Activated T-helper 9 cell treated with anti-CD3 and anti-CD28 coated beads, Interleukin-2, amount 50 U/mL, for 16 hours (primary cell): Measurements from ENCODE around the gene ZNRD2.
"Not testable (repeated sequence)": the region's sequence is repeated elsewhere in the genome, so short reads cannot be mapped to it uniquely, and the experiment has no call there.

Source experiments
- DNase-seq: peaks from one replicate; pipeline ENCODE4 v3.0.0-alpha.2; 2020; ENCODE audit warnings: low read depth

The ZNRD2 gene

GRCh38 chr11:65569973-65570918 is at the start of gene ZNRD2:
ZNRD2 (plus strand) TSS chr11:65570477; CDS start chr11:65570492, 15 bp downstream.
- peak; percentile 97 for DNase-seq

- DNase-seq: not testable (repeated sequence)
Measured at GRCh38 chr11:65521777-65522521, 48.3 kb upstream of the ZNRD2 start.

- DNase-seq: not testable (repeated sequence)
Measured at GRCh38 chr11:65522718-65523630, 47.3 kb upstream of the ZNRD2 start.

GRCh38 chr11:65523631-65523968 is 46.7 kb upstream of the ZNRD2 start:
- DNase-seq: not testable (repeated sequence)

- DNase-seq: no peak
Measured at GRCh38 chr11:65524014-65524740, 46.1 kb upstream of the ZNRD2 start.

- DNase-seq: peak; percentile 77
Measured at GRCh38 chr11:65524741-65525545, 45.3 kb upstream of the ZNRD2 start, which contains the start of gene SCYL1. SCYL1 (plus strand) TSS chr11:65525083; CDS start chr11:65525154, 71 bp downstream.

- no peak for DNase-seq
Measured at GRCh38 chr11:65525546-65526480, 44.5 kb upstream of the ZNRD2 start.

GRCh38 chr11:65526744-65527143 is 43.5 kb upstream of the ZNRD2 start:
- no peak for DNase-seq

GRCh38 chr11:65528819-65529350 is 41.4 kb upstream of the ZNRD2 start:
- DNase-seq: no peak

- no peak for DNase-seq
Measured at GRCh38 chr11:65529475-65530156, 40.7 kb upstream of the ZNRD2 start.

GRCh38 chr11:65530157-65530496 is 40.1 kb upstream of the ZNRD2 start:
- no peak for DNase-seq

GRCh38 chr11:65532388-65533064 is 37.8 kb upstream of the ZNRD2 start:
- DNase-seq: no peak

GRCh38 chr11:65535102-65535501 is 35.2 kb upstream of the ZNRD2 start:
- no peak for DNase-seq

GRCh38 chr11:65536412-65537295 is 33.6 kb upstream of the ZNRD2 start:
- DNase-seq: no peak

GRCh38 chr11:65537296-65537597 is 33.0 kb upstream of the ZNRD2 start:
- DNase-seq: no peak

- DNase-seq: no peak
Measured at GRCh38 chr11:65537620-65538231, 32.6 kb upstream of the ZNRD2 start.
